OCI-LY1 (cell line): ENCODE measurements around the gene SLC13A1.

Experiments used
- H2AFZ ChIP-seq: fragments of 200-600 bp; sonication (generic), shearing (Covaris generic); 2 replicates; pipeline ENCODE4 v1.6.0; 2014; ENCODE audit warnings: antibody characterized with exemption, mild to moderate bottlenecking, low read length
- H3F3A ChIP-seq: fragments of 200-600 bp; sonication (generic), shearing (Covaris generic); 2 replicates; pipeline ENCODE4 v1.6.0; 2014; ENCODE audit warnings: mild to moderate bottlenecking, antibody characterized with exemption, low read length, moderate library complexity; ENCODE audit not compliant: insufficient read depth
- H3K27ac ChIP-seq: fragments of 200-600 bp; sonication (generic); 2 replicates; pipeline ENCODE4 v1.5.1; 2014; ENCODE audit warnings: low read length, mixed run types, mild to moderate bottlenecking, low read depth; ENCODE audit not compliant: poor library complexity, severe bottlenecking
- H3K27me3 ChIP-seq: fragments of 200-600 bp; sonication (generic); 2 replicates; pipeline ENCODE4 v1.6.0; 2014; ENCODE audit warnings: antibody characterized with exemption, mild to moderate bottlenecking, low read length, moderate library complexity; ENCODE audit not compliant: insufficient read depth
- H3K36me3 ChIP-seq: fragments of 200-600 bp; sonication (generic); 2 replicates; pipeline ENCODE4 v1.6.1; 2014; ENCODE audit warnings: mild to moderate bottlenecking, antibody characterized with exemption, low read length, moderate library complexity, mixed read lengths; ENCODE audit not compliant: insufficient read depth
- H3K4me1 ChIP-seq: fragments of 200-600 bp; sonication (generic); 2 replicates; pipeline ENCODE4 v1.5.1; 2014; ENCODE audit warnings: mild to moderate bottlenecking, low read length, moderate library complexity; ENCODE audit not compliant: insufficient read depth, severe bottlenecking
- H3K4me2 ChIP-seq: fragments of 200-600 bp; sonication (generic), shearing (Covaris generic); 2 replicates; pipeline ENCODE4 v1.6.1; 2014; ENCODE audit warnings: low read length
- H3K4me3 ChIP-seq: fragments of 200-600 bp; sonication (generic); 2 replicates; pipeline ENCODE4 v1.5.1; 2014; ENCODE audit warnings: low read length, low read depth, mild to moderate bottlenecking, mixed read lengths; ENCODE audit not compliant: poor library complexity, severe bottlenecking
- H3K79me2 ChIP-seq: fragments of 200-600 bp; shearing (Covaris generic); 2 replicates; pipeline ENCODE4 v1.6.1; 2016; ENCODE audit warnings: mixed run types, low read length, mixed read lengths; ENCODE audit not compliant: insufficient read depth
- H3K9ac ChIP-seq: fragments of 200-600 bp; sonication (generic), shearing (Covaris generic); 2 replicates; pipeline ENCODE4 v1.6.1; 2014; ENCODE audit warnings: mild to moderate bottlenecking, low read length, mixed read lengths
- H3K9me2 ChIP-seq: fragments of 200-600 bp; sonication (generic), shearing (Covaris generic); 2 replicates; pipeline ENCODE4 v1.6.1; 2014; ENCODE audit warnings: low read depth, mild to moderate bottlenecking, low read length, mixed read lengths
- H3K9me3 ChIP-seq: fragments of 200-600 bp; shearing (Covaris generic); 2 replicates; pipeline ENCODE4 v1.6.1; 2014; ENCODE audit warnings: low read length, mixed read lengths
- H4K20me1 ChIP-seq: fragments of 200-600 bp; sonication (generic), shearing (Covaris generic); 2 replicates; pipeline ENCODE4 v1.6.0; 2016; ENCODE audit warnings: mild to moderate bottlenecking, low read length; ENCODE audit not compliant: insufficient read depth
- CTCF ChIP-seq: fragments of 200-600 bp; sonication (generic), shearing (Covaris generic); IDR thresholded peaks from 2 replicates; pipeline ENCODE4 v1.5.1; 2017; ENCODE audit warnings: mild to moderate bottlenecking, antibody characterized with exemption, low read length, moderate library complexity, mixed read lengths
- EZH2 ChIP-seq: fragments of 200-600 bp; sonication (generic), shearing (Covaris generic); IDR thresholded peaks from 2 replicates; pipeline ENCODE4 v1.8.0; 2017; ENCODE audit warnings: borderline replicate concordance, mixed run types, mild to moderate bottlenecking, antibody characterized with exemption, low read length, moderate library complexity, mixed read lengths

SLC13A1 gene

GRCh38 chr7:123154231-123154860 is 45.4 kb downstream of the SLC13A1 start:
- Histone ChIP-seq H3K4me2 (no peak overlapping the region), H3K9me3 (no peaks in the 10 kb centered on the region), H4K20me1 (no peaks in the 10 kb centered on the region), H3F3A (no peaks in the 10 kb centered on the region), H3K27ac (no peak overlapping the region), H3K9ac (no peak overlapping the region), H3K79me2 (no peaks in the 10 kb centered on the region), H3K4me3 (no peak overlapping the region), H3K4me1 (no peaks in the 10 kb centered on the region), H3K36me3 (no peaks in the 10 kb centered on the region), H3K27me3 (no peaks in the 10 kb centered on the region), H3K9me2 (no peaks in the 10 kb centered on the region), H2AFZ (no peak overlapping the region)
- peak; percentile 99 for TF ChIP-seq CTCF
- no peak for TF ChIP-seq EZH2

- Histone ChIP-seq H3K27me3 (no peaks in the 10 kb centered on the region), H4K20me1 (no peaks in the 10 kb centered on the region), H3K36me3 (no peaks in the 10 kb centered on the region), H3K4me3 (no peak overlapping the region), H3K9ac (no peak overlapping the region), H3F3A (no peaks in the 10 kb centered on the region), H3K4me1 (no peaks in the 10 kb centered on the region), H2AFZ (no peak overlapping the region), H3K9me3 (no peaks in the 10 kb centered on the region), H3K27ac (no peak overlapping the region), H3K4me2 (no peak overlapping the region), H3K9me2 (no peaks in the 10 kb centered on the region), H3K79me2 (no peaks in the 10 kb centered on the region)
- TF ChIP-seq CTCF (no peak), EZH2 (no peak)
Observed at GRCh38 chr7:123151443-123151842, 48.3 kb downstream of the SLC13A1 start.

GRCh38 chr7:123148813-123149212 is 51.0 kb downstream of the SLC13A1 start:
- H3K79me2 ChIP-seq = no peaks in the 10 kb centered on the region
- H3K4me1 ChIP-seq = no peaks in the 10 kb centered on the region
- no peaks in the 10 kb centered on the region for H3K9me2 ChIP-seq
- H3K27me3 ChIP-seq = no peaks in the 10 kb centered on the region
- no peaks in the 10 kb centered on the region for H3K9me3 ChIP-seq
- no peak overlapping the region for H3K4me3 ChIP-seq
- H3F3A ChIP-seq = no peaks in the 10 kb centered on the region
- H2AFZ ChIP-seq = no peak overlapping the region
- TF ChIP-seq CTCF (peak; percentile 23; the same call in 1 of the 2 replicates), EZH2 (no peak)
- H3K36me3 ChIP-seq = no peaks in the 10 kb centered on the region
- H3K27ac ChIP-seq = no peak overlapping the region
- H4K20me1 ChIP-seq = no peaks in the 10 kb centered on the region
- no peak overlapping the region for H3K9ac ChIP-seq
- H3K4me2 ChIP-seq = no peak overlapping the region
